ENCODE data around the gene ZBTB46.

The ZBTB46 gene

DNA sequence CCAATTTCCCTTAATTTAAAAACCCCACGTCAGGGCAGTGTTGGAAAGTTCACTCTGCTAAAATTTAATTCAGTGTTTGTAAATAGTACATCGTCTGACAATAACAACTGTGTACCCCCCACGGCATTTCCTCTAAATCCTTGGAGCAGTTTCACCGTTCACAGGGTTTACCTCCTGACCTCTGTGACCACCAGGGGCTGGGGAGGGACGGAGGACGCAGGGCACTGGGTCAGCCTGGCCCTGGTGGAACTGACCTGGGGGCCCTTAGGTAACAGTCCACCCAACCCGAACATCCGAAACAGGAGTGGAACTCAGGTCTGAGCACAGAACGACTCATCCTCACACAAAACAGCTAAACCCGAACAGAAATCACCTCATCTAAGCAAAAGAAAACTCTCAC is 2.1 kb downstream of the ZBTB46 start:
- no peak overlapping the region for H3K9ac ChIP-seq (ENCODE audit: low read depth, low read length)
- no peaks in the 10 kb centered on the region for H3K79me2 ChIP-seq (ENCODE audit: insufficient read depth, low read length)
- H3K4me3 ChIP-seq (ENCODE audit: low read depth in 1 of 2, low read length in 2 of 2) = no peak overlapping the region
- ATAC-seq (ENCODE audit: insufficient read depth, low read depth) = no peak
- H3K4me2 ChIP-seq (ENCODE audit: insufficient read depth, low read length) = no peak overlapping the region
- H3K27ac ChIP-seq (ENCODE audit: low read length) = no peak overlapping the region
- H3K27me3 ChIP-seq (ENCODE audit: insufficient read depth, low read length, poor library complexity) = peaks cover 3% of the 10 kb centered on the region
- H3K4me1 ChIP-seq (ENCODE audit: insufficient read depth, low read length) = no peaks in the 10 kb centered on the region
- H3K9me3 ChIP-seq (ENCODE audit: insufficient read depth, low read length, severe bottlenecking) = no peaks in the 10 kb centered on the region
- no peak overlapping the region for H2AFZ ChIP-seq (ENCODE audit: low read depth, low read length)
- 0 out of 2 replicates have a peak, but pooled peaks cover 4% of the 10 kb centered on the region for H4K20me1 ChIP-seq (ENCODE audit: insufficient read depth, low read length)
- no peaks in the 10 kb centered on the region for H3K36me3 ChIP-seq (ENCODE audit: insufficient read depth, low read length)
- TF ChIP-seq, protein P1, sequence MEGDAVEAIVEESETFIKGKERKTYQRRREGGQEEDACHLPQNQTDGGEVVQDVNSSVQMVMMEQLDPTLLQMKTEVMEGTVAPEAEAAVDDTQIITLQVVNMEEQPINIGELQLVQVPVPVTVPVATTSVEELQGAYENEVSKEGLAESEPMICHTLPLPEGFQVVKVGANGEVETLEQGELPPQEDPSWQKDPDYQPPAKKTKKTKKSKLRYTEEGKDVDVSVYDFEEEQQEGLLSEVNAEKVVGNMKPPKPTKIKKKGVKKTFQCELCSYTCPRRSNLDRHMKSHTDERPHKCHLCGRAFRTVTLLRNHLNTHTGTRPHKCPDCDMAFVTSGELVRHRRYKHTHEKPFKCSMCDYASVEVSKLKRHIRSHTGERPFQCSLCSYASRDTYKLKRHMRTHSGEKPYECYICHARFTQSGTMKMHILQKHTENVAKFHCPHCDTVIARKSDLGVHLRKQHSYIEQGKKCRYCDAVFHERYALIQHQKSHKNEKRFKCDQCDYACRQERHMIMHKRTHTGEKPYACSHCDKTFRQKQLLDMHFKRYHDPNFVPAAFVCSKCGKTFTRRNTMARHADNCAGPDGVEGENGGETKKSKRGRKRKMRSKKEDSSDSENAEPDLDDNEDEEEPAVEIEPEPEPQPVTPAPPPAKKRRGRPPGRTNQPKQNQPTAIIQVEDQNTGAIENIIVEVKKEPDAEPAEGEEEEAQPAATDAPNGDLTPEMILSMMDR (IDR thresholded peaks at IDR 0.05; ENCODE audit: borderline replicate concordance, extremely low read depth, low read length, poor library complexity, severe bottlenecking) = no peak
- no peak for TF ChIP-seq EZH2 (IDR thresholded peaks at IDR 0.05; ENCODE audit: borderline replicate concordance, low read depth, low read length, severe bottlenecking)
- no peak for DNase-seq

DNA sequence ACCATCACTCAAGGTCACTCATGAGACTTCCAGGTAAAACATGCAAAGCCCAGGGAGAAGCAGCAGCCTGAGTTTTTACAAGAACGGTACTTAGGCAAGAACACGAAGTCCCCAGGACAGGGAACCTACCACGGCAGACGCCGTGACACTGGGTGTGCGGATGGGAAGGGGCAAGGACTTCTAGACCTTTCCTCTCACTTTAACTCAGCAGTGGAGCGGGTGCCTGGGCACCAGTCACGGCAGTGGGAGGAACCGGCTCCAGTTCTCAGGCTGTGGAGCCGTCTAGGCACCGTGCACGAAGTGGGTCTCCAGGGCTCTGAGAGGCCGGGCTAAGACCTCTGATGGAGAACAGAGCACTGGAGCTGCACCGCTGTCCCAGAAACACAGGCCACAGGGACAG is 2.5 kb downstream of the ZBTB46 start:
- H4K20me1 ChIP-seq (ENCODE audit: insufficient read depth, low read length) = 0 out of 2 replicates have a peak, but pooled peaks cover 4% of the 10 kb centered on the region
- no peak for TF ChIP-seq EZH2 (IDR thresholded peaks at IDR 0.05; ENCODE audit: borderline replicate concordance, low read depth, low read length, severe bottlenecking)
- TF ChIP-seq, protein P1 (IDR thresholded peaks at IDR 0.05; ENCODE audit: borderline replicate concordance, extremely low read depth, low read length, poor library complexity, severe bottlenecking) = no peak

DNA sequence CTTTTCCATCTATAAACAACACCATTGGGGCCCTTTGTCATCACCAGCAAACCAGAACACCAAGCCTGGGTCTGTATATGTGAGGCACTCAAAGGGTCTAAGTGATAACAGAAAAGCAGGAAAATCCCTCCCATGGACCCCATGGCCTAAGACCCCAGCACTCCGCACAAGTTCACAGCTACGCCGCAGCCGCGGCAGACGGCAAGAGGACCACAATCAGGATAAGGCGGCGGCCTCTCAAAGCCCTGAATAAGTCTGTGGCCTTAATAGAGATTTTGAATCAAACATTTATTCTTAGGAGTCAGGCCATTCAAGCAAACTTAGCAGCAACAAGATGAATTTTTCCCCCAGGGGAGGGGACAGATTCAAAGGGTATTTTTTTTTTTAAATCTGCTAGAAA is 2.9 kb downstream of the ZBTB46 start:
- no peak for DNase-seq

More for the DNA sequence above, 2.5 kb downstream of the ZBTB46 start:
- H3K27me3 ChIP-seq (ENCODE audit: insufficient read depth, low read length, poor library complexity) = peaks cover 3% of the 10 kb centered on the region
- no peaks in the 10 kb centered on the region for H3K4me1 ChIP-seq (ENCODE audit: insufficient read depth, low read length)
- no peak overlapping the region for H3K4me3 ChIP-seq (ENCODE audit: low read depth in 1 of 2, low read length in 2 of 2)
- H3K79me2 ChIP-seq (ENCODE audit: insufficient read depth, low read length) = no peaks in the 10 kb centered on the region
- H3K9ac ChIP-seq (ENCODE audit: low read depth, low read length) = no peak overlapping the region
- H3K4me2 ChIP-seq (ENCODE audit: insufficient read depth, low read length) = no peak overlapping the region
- no peak overlapping the region for H2AFZ ChIP-seq (ENCODE audit: low read depth, low read length)
- H3K36me3 ChIP-seq (ENCODE audit: insufficient read depth, low read length) = no peaks in the 10 kb centered on the region
- H3K9me3 ChIP-seq (ENCODE audit: insufficient read depth, low read length, severe bottlenecking) = no peaks in the 10 kb centered on the region
- DNase-seq (no peak), ATAC-seq (ENCODE audit: insufficient read depth, low read depth) (no peak)
- H3K27ac ChIP-seq (ENCODE audit: low read length) = no peak overlapping the region

More for the DNA sequence above, 2.9 kb downstream of the ZBTB46 start:
- H3K36me3 ChIP-seq (ENCODE audit: insufficient read depth, low read length) = no peaks in the 10 kb centered on the region
- no peak overlapping the region for H3K9ac ChIP-seq (ENCODE audit: low read depth, low read length)
- no peaks in the 10 kb centered on the region for H3K4me1 ChIP-seq (ENCODE audit: insufficient read depth, low read length)
- 0 out of 2 replicates have a peak, but pooled peaks cover 4% of the 10 kb centered on the region for H4K20me1 ChIP-seq (ENCODE audit: insufficient read depth, low read length)
- H3K9me3 ChIP-seq (ENCODE audit: insufficient read depth, low read length, severe bottlenecking) = no peaks in the 10 kb centered on the region
- H3K27me3 ChIP-seq (ENCODE audit: insufficient read depth, low read length, poor library complexity) = peaks cover 3% of the 10 kb centered on the region
- TF ChIP-seq, protein P1 (IDR thresholded peaks at IDR 0.05; ENCODE audit: borderline replicate concordance, extremely low read depth, low read length, poor library complexity, severe bottlenecking) = no peak
- TF ChIP-seq EZH2 (IDR thresholded peaks at IDR 0.05; ENCODE audit: borderline replicate concordance, low read depth, low read length, severe bottlenecking) = no peak
- H3K4me2 ChIP-seq (ENCODE audit: insufficient read depth, low read length) = no peak overlapping the region
- no peak for ATAC-seq (ENCODE audit: insufficient read depth, low read depth)
- H3K4me3 ChIP-seq (ENCODE audit: low read depth in 1 of 2, low read length in 2 of 2) = no peak overlapping the region
- no peak overlapping the region for H3K27ac ChIP-seq (ENCODE audit: low read length)
- H3K79me2 ChIP-seq (ENCODE audit: insufficient read depth, low read length) = no peaks in the 10 kb centered on the region
- H2AFZ ChIP-seq (ENCODE audit: low read depth, low read length) = no peak overlapping the region

All from DND-41 (cell line).